Testis (tissue), 3 donors: ENCODE data around the gene OR1S1. TPM values are rescaled to one million over a fixed set of nuclear protein-coding genes. Genes with fewer than 3 reads are reported as not detected.

Experiments used
- polyA plus RNA-seq: library from polyadenylated mRNA; stranded (reverse); fragments of 350-450 nt; fragmentation: Illumina TruSeq; extraction: RNeasy Lipid Tissue Mini Kit (QIAGEN cat#74804); gene quantifications from one replicate; pipeline ENCODE4 v1.2.3, GENCODE V29; 2014; ENCODE audit warnings: low read depth, low replicate concordance; ENCODE audit not compliant: insufficient read depth
- total RNA-seq, 2 donors: library from RNA; depleted of rRNA; stranded (reverse); fragments of >200 nt; gene quantifications; one replicate each; pipeline ENCODE4 v1.2.3, GENCODE V29; 2016

OR1S1 gene
- total and polyA plus RNA-seq, 3 donors from 2014 or later, result not detected

Other genes with a start within 250 kb of the OR1S1 start
- under 1 TPM; 0.12 to 0.71 TPM for gene OR9Q1, start 188.8 kb upstream of the OR1S1 start, total RNA-seq
- gene OR9Q1, start 188.8 kb upstream of the OR1S1 start, polyA plus RNA-seq, result 0.15 TPM
- gene OR6Q1, start 181.8 kb upstream of the OR1S1 start, total RNA-seq, result under 1 TPM in 1 of 2 donors, not detected in 1; 0.31 TPM
- gene OR6Q1, start 181.8 kb upstream of the OR1S1 start, polyA plus RNA-seq, result not detected
- gene OR9I1, start 87.2 kb upstream of the OR1S1 start, total RNA-seq, result not detected
- not detected for gene OR9I1, start 87.2 kb upstream of the OR1S1 start, polyA plus RNA-seq
- under 1 TPM; 0.16 to 0.43 TPM for gene OR9Q2, start 23.6 kb upstream of the OR1S1 start, total RNA-seq
- gene OR9Q2, start 23.6 kb upstream of the OR1S1 start, polyA plus RNA-seq, result not detected
- gene OR1S2, start 8.6 kb upstream of the OR1S1 start, total RNA-seq, result not detected
- gene OR1S2, start 8.6 kb upstream of the OR1S1 start, polyA plus RNA-seq, result not detected
- not detected for gene OR10Q1, start 16.2 kb downstream of the OR1S1 start, total RNA-seq
- not detected for gene OR10Q1, start 16.2 kb downstream of the OR1S1 start, polyA plus RNA-seq
- gene OR10W1, start 55.5 kb downstream of the OR1S1 start, total RNA-seq, result not detected
- not detected for gene OR10W1, start 55.5 kb downstream of the OR1S1 start, polyA plus RNA-seq
- gene OR5B17, start 146.3 kb downstream of the OR1S1 start, total RNA-seq, result not detected
- gene OR5B17, start 146.3 kb downstream of the OR1S1 start, polyA plus RNA-seq, result not detected
- gene OR5B3, start 194.2 kb downstream of the OR1S1 start, total RNA-seq, result not detected
- gene OR5B3, start 194.2 kb downstream of the OR1S1 start, polyA plus RNA-seq, result not detected
- gene OR5B2, start 215.4 kb downstream of the OR1S1 start, total RNA-seq, result under 1 TPM; 0.47 to 0.62 TPM
- gene OR5B2, start 215.4 kb downstream of the OR1S1 start, polyA plus RNA-seq, result not detected
- gene OR5B12, start 229.5 kb downstream of the OR1S1 start, total RNA-seq, result under 1 TPM in 1 of 2 donors, not detected in 1; 0.71 TPM
- gene OR5B12, start 229.5 kb downstream of the OR1S1 start, polyA plus RNA-seq, result not detected